ENCODE data around the gene NHEJ1.

The NHEJ1 gene

DNA sequence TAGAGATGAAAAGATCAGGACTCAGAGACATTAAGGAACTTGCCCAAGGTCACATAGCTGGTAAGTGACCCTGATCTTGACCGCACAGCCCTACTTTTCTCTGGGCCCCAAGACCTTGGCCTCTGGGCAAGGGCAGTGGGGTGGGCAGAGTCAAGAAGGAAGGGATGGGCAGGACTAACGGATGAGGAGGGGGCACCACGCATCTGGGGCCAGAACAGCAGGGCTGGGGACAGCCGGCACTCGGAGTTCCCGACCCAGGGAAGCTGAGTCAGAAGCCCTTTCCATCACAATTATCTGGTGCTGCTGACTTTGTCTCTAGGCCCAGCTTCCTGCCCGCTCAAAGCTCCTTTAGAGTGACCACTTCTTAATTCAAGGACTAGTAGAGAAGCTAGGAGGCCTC is 133.7 kb downstream of the NHEJ1 start:
- DNase-seq: no peak

DNA sequence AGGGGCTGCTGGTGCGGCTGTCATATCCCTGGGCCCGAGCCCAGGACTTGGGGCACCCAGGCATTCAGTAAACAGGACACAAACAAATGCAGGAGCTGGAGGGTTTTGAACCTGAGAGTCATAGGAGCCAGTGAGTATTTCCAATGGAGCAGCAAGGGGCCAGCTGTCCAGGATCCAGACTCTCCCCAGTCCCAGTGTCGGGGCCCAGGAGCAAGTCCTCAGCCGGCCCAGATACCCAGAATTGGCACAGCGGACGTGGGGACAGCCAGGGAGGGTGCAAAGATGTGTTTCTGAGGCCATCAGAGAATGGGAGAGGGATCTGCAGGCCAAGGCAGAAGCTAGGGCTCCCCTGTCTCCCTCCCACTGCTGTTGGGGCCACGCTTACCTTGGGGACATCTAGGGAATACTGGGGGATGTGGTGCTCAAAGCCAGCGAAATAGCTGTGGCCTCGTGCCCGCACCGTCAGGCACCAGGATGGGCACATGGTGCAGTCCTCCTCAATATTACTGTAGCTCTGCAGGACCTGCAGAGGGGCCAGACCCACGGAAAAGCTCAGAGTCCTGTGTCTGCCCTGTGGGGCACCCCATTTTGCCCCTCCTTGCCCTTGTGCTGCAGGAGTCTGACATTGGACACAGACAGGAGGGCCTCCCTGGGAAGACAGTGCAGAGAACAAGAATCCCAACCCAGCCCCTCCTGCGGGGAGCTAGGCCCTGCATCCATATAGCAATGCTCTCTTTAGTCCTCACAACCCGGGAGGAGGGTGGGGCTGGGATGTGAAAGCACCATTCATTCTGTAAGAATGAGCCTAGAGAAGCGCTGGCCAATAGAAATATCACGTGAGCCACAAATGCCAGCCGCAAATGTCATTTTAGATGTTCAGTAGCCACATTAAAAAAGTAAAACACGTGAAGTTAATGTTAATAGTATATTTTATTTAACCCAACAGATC is 134.7 kb downstream of the NHEJ1 start:
- DNase-seq: no peak

Data from T-helper 1 cell (primary cell).